Liver (tissue), 9 donors: ENCODE results near the gene HDAC6. TPM values are rescaled to one million over a fixed set of nuclear protein-coding genes. Genes with fewer than 3 reads are reported as not detected.

ENCODE experiments used
- DNase-seq: peaks from one replicate; pipeline ENCODE4 v3.0.0-alpha.2; 2017; ENCODE audit warnings: low spot score
- H3K27ac ChIP-seq, 2 donors: one replicate each; pipeline ENCODE4 v1.7.0; 2013; ENCODE audit warnings: inconsistent platforms in 2 of 2, low read length in 2 of 2, control low read depth in 1 of 2, low read depth in 1 of 2, mild to moderate bottlenecking in 1 of 2
- H3K27me3 ChIP-seq, 4 donors: one replicate each; pipeline versions ENCODE4 v1.6.1 to v1.7.0; 2013; ENCODE audit warnings: low read length in 3 of 4, inconsistent platforms in 1 of 4, mild to moderate bottlenecking in 1 of 4, moderate library complexity in 1 of 4; ENCODE audit not compliant: control insufficient read depth in 4 of 4, insufficient read depth in 4 of 4
- H3K36me3 ChIP-seq, 4 donors: one replicate each; pipeline versions ENCODE4 v1.6.1 to v1.7.0; 2013; ENCODE audit warnings: low read length in 3 of 4, mild to moderate bottlenecking in 3 of 4, low read depth in 1 of 4, moderate library complexity in 1 of 4; ENCODE audit not compliant: control insufficient read depth in 4 of 4, insufficient read depth in 3 of 4
- H3K4me1 ChIP-seq, 4 donors: one replicate each; pipeline versions ENCODE4 v1.6.1 to v1.7.0; 2013; ENCODE audit warnings: low read length in 3 of 4, mild to moderate bottlenecking in 3 of 4, moderate library complexity in 1 of 4; ENCODE audit not compliant: control insufficient read depth in 4 of 4, insufficient read depth in 4 of 4
- H3K4me3 ChIP-seq, 3 donors: one replicate each; pipeline versions ENCODE4 v1.6.1 to v1.7.0; 2013; ENCODE audit warnings: low read length in 3 of 3, control low read depth in 1 of 3, low read depth in 1 of 3, mild to moderate bottlenecking in 1 of 3
- H3K9ac ChIP-seq, 2 donors: one replicate each; pipeline ENCODE4 v1.7.0; 2013; ENCODE audit warnings: low read length in 2 of 2, mild to moderate bottlenecking in 2 of 2, moderate library complexity in 2 of 2, control low read depth in 1 of 2, low read depth in 1 of 2
- H3K9me3 ChIP-seq, 4 donors: one replicate each; pipeline versions ENCODE4 v1.6.1 to v1.7.0; 2013; ENCODE audit warnings: low read length in 3 of 4; ENCODE audit not compliant: control insufficient read depth in 4 of 4
- EGR1 ChIP-seq, 2 donors: IDR thresholded peaks; 2 replicates each; pipeline ENCODE4 v1.6.1; 2016 to 2018; ENCODE audit warnings: antibody characterized with exemption in 2 of 2, low read depth in 2 of 2
- FOXA2 ChIP-seq: IDR thresholded peaks from 2 replicates; pipeline ENCODE4 v1.6.1; 2016; ENCODE audit warnings: antibody characterized with exemption
- HNF4A ChIP-seq, 2 donors: conservative IDR thresholded peaks; 2 replicates each; pipeline ENCODE4 v1.6.1; 2016; ENCODE audit warnings: antibody characterized with exemption in 2 of 2, mild to moderate bottlenecking in 2 of 2
- JUND ChIP-seq, 2 donors: IDR thresholded peaks; 2 replicates each; pipeline ENCODE4 v1.6.1; 2016; ENCODE audit warnings: antibody characterized with exemption in 2 of 2
- NR2F2 ChIP-seq: IDR thresholded peaks from 2 replicates; pipeline ENCODE4 v1.6.1; 2016; ENCODE audit warnings: antibody characterized with exemption
- RAD21 ChIP-seq, 2 donors: IDR thresholded peaks; 2 replicates each; pipeline ENCODE4 v1.6.1; 2016; ENCODE audit warnings: antibody characterized with exemption in 2 of 2, mild to moderate bottlenecking in 2 of 2
- RXRA ChIP-seq, 2 donors: IDR thresholded peaks; 2 replicates each; pipeline ENCODE4 v1.6.1; 2017 to 2018; ENCODE audit warnings: antibody characterized with exemption in 2 of 2, mild to moderate bottlenecking in 1 of 2
- SP1 ChIP-seq: IDR thresholded peaks from 2 replicates; pipeline ENCODE4 v1.6.1; 2018; ENCODE audit warnings: antibody characterized with exemption, mild to moderate bottlenecking
- TAF1 ChIP-seq: conservative IDR thresholded peaks from 2 replicates; pipeline ENCODE4 v1.6.1; 2016; ENCODE audit warnings: antibody characterized with exemption, mild to moderate bottlenecking
- WGBS: extraction: QIAGEN DNeasy Blood & Tissue Kit; methylation state at CpG from one replicate; pipeline ENCODE4 v1.1.7; 2013; 5-methylcytosine and 5-hydroxymethylcytosine counted together
- polyA plus RNA-seq, 2 donors: library from polyadenylated mRNA; stranded (reverse) in 1 of 2; unstranded in 1 of 2; fragments of 200-250 nt in 1 of 2; fragments of >200 nt in 1 of 2; fragmentation: Nextera tagmentation in 1 of 2; extraction: Ambion mirVana in 1 of 2; gene quantifications; one replicate each; pipeline versions ENCODE4 v1.2.1 to v1.2.3, GENCODE V29; 2013 to 2015
- total RNA-seq, 2 donors: library from RNA; depleted of rRNA; stranded (reverse); fragments of >200 nt; gene quantifications; one replicate each; pipeline ENCODE4 v1.2.3, GENCODE V29; 2014
- TF ChIP-seq, protein P1 (sequence below): IDR thresholded peaks from 2 replicates; pipeline ENCODE4 v1.6.1; 2016; ENCODE audit warnings: antibody characterized with exemption
- TF ChIP-seq, protein P2 (sequence below): IDR thresholded peaks from 2 replicates; pipeline ENCODE4 v1.6.1; 2016; ENCODE audit warnings: antibody characterized with exemption
- TF ChIP-seq, protein P3 (sequence below): fragments of 150-350 bp; IDR thresholded peaks from 2 replicates; pipeline ENCODE4 v1.5.1; 2017; ENCODE audit warnings: improper control_type of control experiment, low read depth, low read length; ENCODE audit not compliant: missing input control
- TF ChIP-seq, protein P4 (sequence below): IDR thresholded peaks from 2 replicates; pipeline ENCODE4 v1.6.1; 2016; ENCODE audit warnings: antibody characterized with exemption
- donor health status: healthy.
- donor health status: healthy.
- donor health status: healthy.
- donor health status: healthy.
- donor health status: healthy.

The HDAC6 gene
- total and polyA plus RNA-seq, 4 donors = 48.1 to 80.5 (median 56.8) TPM

DNA sequence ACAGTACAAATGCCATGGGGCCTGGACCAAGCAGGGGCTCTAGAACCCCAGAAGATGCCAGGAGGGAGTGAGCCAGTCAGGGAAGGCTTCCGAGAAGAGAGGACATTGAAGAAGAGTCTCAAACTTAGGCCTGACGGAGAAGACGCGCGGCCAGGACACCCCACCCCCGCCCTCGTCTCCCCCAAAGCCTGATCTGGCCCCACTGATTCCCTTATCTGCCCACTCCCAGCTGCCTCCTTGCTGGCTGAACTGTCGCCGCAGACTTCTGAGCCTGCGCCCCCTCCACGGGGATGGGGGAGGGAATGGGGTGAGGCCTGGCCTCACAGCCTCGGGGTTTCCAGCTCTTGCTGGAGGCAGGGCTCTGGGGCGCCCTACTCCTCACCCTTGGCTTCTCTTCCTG lies 19.1 kb upstream of the HDAC6 start:
- Histone ChIP-seq H3K36me3 (no peaks in the 10 kb centered on the region), H3K9me3 (no peaks in the 10 kb centered on the region), H3K27ac (no peak overlapping the region), H3K9ac (no peak overlapping the region), H3K4me3 (no peak overlapping the region), H3K27me3 (no peaks in the 10 kb centered on the region), H3K4me1 (no peaks in the 10 kb centered on the region)
- TF ChIP-seq, protein P1, sequence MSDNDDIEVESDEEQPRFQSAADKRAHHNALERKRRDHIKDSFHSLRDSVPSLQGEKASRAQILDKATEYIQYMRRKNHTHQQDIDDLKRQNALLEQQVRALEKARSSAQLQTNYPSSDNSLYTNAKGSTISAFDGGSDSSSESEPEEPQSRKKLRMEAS = no peak
- TF ChIP-seq EGR1 (IDR thresholded peaks at IDR 0.05; ENCODE audit: low read depth in 2 of 2) (no peak), SP1 (no peak), RAD21 (IDR thresholded peaks at IDR 0.05) (no peak)
- TF ChIP-seq, protein P2, sequence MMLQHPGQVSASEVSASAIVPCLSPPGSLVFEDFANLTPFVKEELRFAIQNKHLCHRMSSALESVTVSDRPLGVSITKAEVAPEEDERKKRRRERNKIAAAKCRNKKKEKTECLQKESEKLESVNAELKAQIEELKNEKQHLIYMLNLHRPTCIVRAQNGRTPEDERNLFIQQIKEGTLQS = no peak
- TF ChIP-seq, protein P3, sequence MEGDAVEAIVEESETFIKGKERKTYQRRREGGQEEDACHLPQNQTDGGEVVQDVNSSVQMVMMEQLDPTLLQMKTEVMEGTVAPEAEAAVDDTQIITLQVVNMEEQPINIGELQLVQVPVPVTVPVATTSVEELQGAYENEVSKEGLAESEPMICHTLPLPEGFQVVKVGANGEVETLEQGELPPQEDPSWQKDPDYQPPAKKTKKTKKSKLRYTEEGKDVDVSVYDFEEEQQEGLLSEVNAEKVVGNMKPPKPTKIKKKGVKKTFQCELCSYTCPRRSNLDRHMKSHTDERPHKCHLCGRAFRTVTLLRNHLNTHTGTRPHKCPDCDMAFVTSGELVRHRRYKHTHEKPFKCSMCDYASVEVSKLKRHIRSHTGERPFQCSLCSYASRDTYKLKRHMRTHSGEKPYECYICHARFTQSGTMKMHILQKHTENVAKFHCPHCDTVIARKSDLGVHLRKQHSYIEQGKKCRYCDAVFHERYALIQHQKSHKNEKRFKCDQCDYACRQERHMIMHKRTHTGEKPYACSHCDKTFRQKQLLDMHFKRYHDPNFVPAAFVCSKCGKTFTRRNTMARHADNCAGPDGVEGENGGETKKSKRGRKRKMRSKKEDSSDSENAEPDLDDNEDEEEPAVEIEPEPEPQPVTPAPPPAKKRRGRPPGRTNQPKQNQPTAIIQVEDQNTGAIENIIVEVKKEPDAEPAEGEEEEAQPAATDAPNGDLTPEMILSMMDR = no peak
- peak; percentile 79 for DNase-seq
- 82% methylated on average over 13 of the region's 13 CpGs for WGBS

DNA sequence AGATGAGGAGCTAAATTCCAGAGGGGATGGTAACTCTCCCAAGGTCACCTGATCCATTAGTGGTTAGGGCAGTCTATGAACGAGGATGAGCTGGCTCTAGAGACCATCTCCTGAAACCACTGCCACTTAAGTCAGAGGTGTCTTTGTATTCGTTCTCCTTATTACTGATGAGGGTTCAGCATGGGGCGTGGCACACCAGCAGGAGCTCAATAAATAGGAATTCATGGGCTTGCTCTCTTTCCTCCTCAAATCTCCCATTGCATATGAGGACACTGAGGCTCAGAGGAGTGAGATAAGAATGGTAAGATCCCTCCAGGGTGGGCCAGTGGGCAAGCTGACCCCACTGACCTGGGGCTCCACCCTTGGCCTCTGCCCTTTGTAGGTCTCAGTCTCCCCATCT lies 17.1 kb upstream of the HDAC6 start:
- WGBS = 83% methylated on average over 3 of the region's 3 CpGs

More for the DNA sequence above, 17.1 kb upstream of the HDAC6 start:
- TF ChIP-seq, protein P3 = no peak
- TF ChIP-seq HNF4A (conservative IDR thresholded peaks at IDR 0.05) = no peak
- TF ChIP-seq NR2F2 = no peak
- TF ChIP-seq RXRA (IDR thresholded peaks at IDR 0.05) = no peak
- TF ChIP-seq, protein P2 = no peak
- no peak for TF ChIP-seq SP1
- TF ChIP-seq, protein P1 = no peak
- TF ChIP-seq TAF1 = no peak
- TF ChIP-seq JUND (IDR thresholded peaks at IDR 0.05) = no peak
- TF ChIP-seq, protein P4, sequence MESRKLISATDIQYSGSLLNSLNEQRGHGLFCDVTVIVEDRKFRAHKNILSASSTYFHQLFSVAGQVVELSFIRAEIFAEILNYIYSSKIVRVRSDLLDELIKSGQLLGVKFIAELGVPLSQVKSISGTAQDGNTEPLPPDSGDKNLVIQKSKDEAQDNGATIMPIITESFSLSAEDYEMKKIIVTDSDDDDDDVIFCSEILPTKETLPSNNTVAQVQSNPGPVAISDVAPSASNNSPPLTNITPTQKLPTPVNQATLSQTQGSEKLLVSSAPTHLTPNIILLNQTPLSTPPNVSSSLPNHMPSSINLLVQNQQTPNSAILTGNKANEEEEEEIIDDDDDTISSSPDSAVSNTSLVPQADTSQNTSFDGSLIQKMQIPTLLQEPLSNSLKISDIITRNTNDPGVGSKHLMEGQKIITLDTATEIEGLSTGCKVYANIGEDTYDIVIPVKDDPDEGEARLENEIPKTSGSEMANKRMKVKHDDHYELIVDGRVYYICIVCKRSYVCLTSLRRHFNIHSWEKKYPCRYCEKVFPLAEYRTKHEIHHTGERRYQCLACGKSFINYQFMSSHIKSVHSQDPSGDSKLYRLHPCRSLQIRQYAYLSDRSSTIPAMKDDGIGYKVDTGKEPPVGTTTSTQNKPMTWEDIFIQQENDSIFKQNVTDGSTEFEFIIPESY = no peak
- no peak for TF ChIP-seq FOXA2
- H3K27me3 ChIP-seq = no peaks in the 10 kb centered on the region
- no peaks in the 10 kb centered on the region for H3K36me3 ChIP-seq
- no peaks in the 10 kb centered on the region for H3K4me1 ChIP-seq
- no peaks in the 10 kb centered on the region for H3K9me3 ChIP-seq
- H3K27ac ChIP-seq = no peak overlapping the region
- no peak overlapping the region for H3K4me3 ChIP-seq
- DNase-seq = no peak
- H3K9ac ChIP-seq = no peak overlapping the region
